ENCODE results near the gene RANBP1. TPM values are rescaled to one million over a fixed set of nuclear protein-coding genes. Genes with fewer than 3 reads are reported as not detected.

The RANBP1 gene
- total and polyA plus RNA-seq, 9 of the 15 experiments (the other 6 are each of a cell fraction or from before 2014, with no cell fraction given): 162 to 2,891 (median 1,289) TPM

DNA sequence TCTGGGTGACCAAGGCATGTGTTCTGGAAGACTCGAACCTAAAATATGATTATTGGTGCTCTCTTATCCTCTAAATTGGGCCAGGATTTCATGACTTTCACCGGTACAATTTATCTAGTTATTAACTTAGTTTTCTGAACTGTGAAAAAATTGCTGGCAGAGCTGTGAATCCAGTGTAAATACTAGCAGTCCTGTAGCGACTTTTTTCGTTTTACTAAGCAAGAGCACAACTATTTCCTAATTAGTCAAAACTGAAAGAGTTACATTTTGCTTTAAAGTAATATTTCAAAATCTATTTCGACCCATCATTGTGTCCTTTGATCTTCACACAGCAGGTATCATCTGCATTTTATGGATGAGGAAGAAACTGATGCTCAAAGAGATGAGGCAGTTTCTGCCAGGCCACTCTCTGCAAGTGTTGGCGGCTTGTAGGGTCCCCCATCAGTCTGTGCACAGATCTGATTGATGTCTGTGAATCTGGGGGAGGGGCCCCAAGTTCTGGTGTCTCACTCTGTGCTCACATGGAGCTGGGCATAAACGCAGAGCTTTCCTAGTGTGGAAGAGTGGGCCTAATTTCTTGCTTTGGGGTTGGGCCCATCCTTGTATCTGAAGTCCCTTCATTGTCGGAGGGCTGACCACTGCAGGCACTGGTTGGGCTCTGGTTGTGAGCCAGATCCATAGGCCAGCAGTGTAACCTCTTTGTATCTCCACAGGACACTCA, 2.6 kb downstream of the RANBP1 start (continued):
- TF ChIP-seq, protein P1, sequence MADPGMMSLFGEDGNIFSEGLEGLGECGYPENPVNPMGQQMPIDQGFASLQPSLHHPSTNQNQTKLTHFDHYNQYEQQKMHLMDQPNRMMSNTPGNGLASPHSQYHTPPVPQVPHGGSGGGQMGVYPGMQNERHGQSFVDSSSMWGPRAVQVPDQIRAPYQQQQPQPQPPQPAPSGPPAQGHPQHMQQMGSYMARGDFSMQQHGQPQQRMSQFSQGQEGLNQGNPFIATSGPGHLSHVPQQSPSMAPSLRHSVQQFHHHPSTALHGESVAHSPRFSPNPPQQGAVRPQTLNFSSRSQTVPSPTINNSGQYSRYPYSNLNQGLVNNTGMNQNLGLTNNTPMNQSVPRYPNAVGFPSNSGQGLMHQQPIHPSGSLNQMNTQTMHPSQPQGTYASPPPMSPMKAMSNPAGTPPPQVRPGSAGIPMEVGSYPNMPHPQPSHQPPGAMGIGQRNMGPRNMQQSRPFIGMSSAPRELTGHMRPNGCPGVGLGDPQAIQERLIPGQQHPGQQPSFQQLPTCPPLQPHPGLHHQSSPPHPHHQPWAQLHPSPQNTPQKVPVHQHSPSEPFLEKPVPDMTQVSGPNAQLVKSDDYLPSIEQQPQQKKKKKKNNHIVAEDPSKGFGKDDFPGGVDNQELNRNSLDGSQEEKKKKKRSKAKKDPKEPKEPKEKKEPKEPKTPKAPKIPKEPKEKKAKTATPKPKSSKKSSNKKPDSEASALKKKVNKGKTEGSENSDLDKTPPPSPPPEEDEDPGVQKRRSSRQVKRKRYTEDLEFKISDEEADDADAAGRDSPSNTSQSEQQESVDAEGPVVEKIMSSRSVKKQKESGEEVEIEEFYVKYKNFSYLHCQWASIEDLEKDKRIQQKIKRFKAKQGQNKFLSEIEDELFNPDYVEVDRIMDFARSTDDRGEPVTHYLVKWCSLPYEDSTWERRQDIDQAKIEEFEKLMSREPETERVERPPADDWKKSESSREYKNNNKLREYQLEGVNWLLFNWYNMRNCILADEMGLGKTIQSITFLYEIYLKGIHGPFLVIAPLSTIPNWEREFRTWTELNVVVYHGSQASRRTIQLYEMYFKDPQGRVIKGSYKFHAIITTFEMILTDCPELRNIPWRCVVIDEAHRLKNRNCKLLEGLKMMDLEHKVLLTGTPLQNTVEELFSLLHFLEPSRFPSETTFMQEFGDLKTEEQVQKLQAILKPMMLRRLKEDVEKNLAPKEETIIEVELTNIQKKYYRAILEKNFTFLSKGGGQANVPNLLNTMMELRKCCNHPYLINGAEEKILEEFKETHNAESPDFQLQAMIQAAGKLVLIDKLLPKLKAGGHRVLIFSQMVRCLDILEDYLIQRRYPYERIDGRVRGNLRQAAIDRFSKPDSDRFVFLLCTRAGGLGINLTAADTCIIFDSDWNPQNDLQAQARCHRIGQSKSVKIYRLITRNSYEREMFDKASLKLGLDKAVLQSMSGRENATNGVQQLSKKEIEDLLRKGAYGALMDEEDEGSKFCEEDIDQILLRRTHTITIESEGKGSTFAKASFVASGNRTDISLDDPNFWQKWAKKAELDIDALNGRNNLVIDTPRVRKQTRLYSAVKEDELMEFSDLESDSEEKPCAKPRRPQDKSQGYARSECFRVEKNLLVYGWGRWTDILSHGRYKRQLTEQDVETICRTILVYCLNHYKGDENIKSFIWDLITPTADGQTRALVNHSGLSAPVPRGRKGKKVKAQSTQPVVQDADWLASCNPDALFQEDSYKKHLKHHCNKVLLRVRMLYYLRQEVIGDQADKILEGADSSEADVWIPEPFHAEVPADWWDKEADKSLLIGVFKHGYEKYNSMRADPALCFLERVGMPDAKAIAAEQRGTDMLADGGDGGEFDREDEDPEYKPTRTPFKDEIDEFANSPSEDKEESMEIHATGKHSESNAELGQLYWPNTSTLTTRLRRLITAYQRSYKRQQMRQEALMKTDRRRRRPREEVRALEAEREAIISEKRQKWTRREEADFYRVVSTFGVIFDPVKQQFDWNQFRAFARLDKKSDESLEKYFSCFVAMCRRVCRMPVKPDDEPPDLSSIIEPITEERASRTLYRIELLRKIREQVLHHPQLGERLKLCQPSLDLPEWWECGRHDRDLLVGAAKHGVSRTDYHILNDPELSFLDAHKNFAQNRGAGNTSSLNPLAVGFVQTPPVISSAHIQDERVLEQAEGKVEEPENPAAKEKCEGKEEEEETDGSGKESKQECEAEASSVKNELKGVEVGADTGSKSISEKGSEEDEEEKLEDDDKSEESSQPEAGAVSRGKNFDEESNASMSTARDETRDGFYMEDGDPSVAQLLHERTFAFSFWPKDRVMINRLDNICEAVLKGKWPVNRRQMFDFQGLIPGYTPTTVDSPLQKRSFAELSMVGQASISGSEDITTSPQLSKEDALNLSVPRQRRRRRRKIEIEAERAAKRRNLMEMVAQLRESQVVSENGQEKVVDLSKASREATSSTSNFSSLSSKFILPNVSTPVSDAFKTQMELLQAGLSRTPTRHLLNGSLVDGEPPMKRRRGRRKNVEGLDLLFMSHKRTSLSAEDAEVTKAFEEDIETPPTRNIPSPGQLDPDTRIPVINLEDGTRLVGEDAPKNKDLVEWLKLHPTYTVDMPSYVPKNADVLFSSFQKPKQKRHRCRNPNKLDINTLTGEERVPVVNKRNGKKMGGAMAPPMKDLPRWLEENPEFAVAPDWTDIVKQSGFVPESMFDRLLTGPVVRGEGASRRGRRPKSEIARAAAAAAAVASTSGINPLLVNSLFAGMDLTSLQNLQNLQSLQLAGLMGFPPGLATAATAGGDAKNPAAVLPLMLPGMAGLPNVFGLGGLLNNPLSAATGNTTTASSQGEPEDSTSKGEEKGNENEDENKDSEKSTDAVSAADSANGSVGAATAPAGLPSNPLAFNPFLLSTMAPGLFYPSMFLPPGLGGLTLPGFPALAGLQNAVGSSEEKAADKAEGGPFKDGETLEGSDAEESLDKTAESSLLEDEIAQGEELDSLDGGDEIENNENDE (IDR thresholded peaks at IDR 0.05; ENCODE audit: low read depth, low read length): peak; percentile 65
- TF ChIP-seq TBP (optimal IDR thresholded peaks at IDR 0.05; ENCODE audit: low read depth, low read length) (no peak), ZNF134 (CRISPR knock-in tag; conservative IDR thresholded peaks at IDR 0.05) (0 out of 2 replicates have a peak, but pooled peaks have one; percentile 13), HNRNPL (IDR thresholded peaks at IDR 0.05; ENCODE audit: low read depth, low read length) (no peak)
- TF ChIP-seq, protein P2, sequence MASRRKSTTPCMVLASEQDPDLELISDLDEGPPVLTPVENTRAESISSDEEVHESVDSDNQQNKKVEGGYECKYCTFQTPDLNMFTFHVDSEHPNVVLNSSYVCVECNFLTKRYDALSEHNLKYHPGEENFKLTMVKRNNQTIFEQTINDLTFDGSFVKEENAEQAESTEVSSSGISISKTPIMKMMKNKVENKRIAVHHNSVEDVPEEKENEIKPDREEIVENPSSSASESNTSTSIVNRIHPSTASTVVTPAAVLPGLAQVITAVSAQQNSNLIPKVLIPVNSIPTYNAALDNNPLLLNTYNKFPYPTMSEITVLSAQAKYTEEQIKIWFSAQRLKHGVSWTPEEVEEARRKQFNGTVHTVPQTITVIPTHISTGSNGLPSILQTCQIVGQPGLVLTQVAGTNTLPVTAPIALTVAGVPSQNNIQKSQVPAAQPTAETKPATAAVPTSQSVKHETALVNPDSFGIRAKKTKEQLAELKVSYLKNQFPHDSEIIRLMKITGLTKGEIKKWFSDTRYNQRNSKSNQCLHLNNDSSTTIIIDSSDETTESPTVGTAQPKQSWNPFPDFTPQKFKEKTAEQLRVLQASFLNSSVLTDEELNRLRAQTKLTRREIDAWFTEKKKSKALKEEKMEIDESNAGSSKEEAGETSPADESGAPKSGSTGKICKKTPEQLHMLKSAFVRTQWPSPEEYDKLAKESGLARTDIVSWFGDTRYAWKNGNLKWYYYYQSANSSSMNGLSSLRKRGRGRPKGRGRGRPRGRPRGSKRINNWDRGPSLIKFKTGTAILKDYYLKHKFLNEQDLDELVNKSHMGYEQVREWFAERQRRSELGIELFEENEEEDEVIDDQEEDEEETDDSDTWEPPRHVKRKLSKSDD (conservative IDR thresholded peaks at IDR 0.05; ENCODE audit: low read length): 0 out of 2 replicates have a peak, but pooled peaks have one; percentile 25
- TF ChIP-seq, protein P3, sequence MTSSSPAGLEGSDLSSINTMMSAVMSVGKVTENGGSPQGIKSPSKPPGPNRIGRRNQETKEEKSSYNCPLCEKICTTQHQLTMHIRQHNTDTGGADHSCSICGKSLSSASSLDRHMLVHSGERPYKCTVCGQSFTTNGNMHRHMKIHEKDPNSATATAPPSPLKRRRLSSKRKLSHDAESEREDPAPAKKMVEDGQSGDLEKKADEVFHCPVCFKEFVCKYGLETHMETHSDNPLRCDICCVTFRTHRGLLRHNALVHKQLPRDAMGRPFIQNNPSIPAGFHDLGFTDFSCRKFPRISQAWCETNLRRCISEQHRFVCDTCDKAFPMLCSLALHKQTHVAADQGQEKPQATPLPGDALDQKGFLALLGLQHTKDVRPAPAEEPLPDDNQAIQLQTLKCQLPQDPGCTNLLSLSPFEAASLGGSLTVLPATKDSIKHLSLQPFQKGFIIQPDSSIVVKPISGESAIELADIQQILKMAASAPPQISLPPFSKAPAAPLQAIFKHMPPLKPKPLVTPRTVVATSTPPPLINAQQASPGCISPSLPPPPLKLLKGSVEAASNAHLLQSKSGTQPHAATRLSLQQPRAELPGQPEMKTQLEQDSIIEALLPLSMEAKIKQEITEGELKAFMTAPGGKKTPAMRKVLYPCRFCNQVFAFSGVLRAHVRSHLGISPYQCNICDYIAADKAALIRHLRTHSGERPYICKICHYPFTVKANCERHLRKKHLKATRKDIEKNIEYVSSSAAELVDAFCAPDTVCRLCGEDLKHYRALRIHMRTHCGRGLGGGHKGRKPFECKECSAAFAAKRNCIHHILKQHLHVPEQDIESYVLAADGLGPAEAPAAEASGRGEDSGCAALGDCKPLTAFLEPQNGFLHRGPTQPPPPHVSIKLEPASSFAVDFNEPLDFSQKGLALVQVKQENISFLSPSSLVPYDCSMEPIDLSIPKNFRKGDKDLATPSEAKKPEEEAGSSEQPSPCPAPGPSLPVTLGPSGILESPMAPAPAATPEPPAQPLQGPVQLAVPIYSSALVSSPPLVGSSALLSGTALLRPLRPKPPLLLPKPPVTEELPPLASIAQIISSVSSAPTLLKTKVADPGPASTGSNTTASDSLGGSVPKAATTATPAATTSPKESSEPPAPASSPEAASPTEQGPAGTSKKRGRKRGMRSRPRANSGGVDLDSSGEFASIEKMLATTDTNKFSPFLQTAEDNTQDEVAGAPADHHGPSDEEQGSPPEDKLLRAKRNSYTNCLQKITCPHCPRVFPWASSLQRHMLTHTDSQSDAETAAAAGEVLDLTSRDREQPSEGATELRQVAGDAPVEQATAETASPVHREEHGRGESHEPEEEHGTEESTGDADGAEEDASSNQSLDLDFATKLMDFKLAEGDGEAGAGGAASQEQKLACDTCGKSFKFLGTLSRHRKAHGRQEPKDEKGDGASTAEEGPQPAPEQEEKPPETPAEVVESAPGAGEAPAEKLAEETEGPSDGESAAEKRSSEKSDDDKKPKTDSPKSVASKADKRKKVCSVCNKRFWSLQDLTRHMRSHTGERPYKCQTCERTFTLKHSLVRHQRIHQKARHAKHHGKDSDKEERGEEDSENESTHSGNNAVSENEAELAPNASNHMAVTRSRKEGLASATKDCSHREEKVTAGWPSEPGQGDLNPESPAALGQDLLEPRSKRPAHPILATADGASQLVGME (CRISPR knock-in tag; IDR thresholded peaks at IDR 0.05): peak; percentile 77; the same call in 1 of the 2 replicates

All from K562 (cell line).